Measurements from ENCODE around the gene SFXN4.

GRCh38 chr10:119129721-119130120 is 35.8 kb downstream of the SFXN4 start:
- TF ChIP-seq EZH2phosphoT487 (IDR thresholded peaks at IDR 0.05; ENCODE audit: borderline replicate concordance, low read length) (no peak), CTCF (IDR thresholded peaks at IDR 0.05; ENCODE audit: low read depth, low read length, poor library complexity, severe bottlenecking) (no peak)

Data from DOHH2 (cell line).